ENCODE data around the gene C4orf54.

- TF ChIP-seq CTCF (IDR thresholded peaks at IDR 0.05; ENCODE audit: control extremely low read depth in 1 of 3, insufficient read depth in 1 of 3, low read depth in 1 of 3, low read length in 3 of 3), result no peak
- no peak for TF ChIP-seq TAF1 (IDR thresholded peaks at IDR 0.05; ENCODE audit: low read depth, low read length)
- TF ChIP-seq YY1 (IDR thresholded peaks at IDR 0.05; ENCODE audit: low read depth, low read length), result no peak
- no peak for TF ChIP-seq TCF12 (IDR thresholded peaks at IDR 0.05; ENCODE audit: low read depth, low read length)
- TF ChIP-seq JUN (IDR thresholded peaks at IDR 0.05; ENCODE audit: low read depth, low read length), result no peak
These were observed 32.8 kb upstream of the C4orf54 start for GRCh38 chr4:99690472-99690871.
